Adipocyte (in vitro differentiated cells): ENCODE results near the gene RELL2.
"Not testable (repeated sequence)": the region's sequence is repeated elsewhere in the genome, so short reads cannot be mapped to it uniquely, and the experiment has no call there.

ENCODE experiments used
- DNase-seq: peaks from one replicate; pipeline ENCODE4 v3.0.0-alpha.2; 2015; ENCODE audit warnings: low read depth
- H3K27me3 ChIP-seq: replicated peaks from 2 replicates; pipeline ENCODE4 v1.7.0; 2013; ENCODE audit warnings: mild to moderate bottlenecking, low read length, moderate library complexity; ENCODE audit not compliant: control insufficient read depth, insufficient read depth
- H3K36me3 ChIP-seq: 2 replicates; pipeline ENCODE4 v1.7.0; 2013; ENCODE audit warnings: low read length, mild to moderate bottlenecking, moderate library complexity; ENCODE audit not compliant: control insufficient read depth, insufficient read depth, severe bottlenecking
- H3K4me1 ChIP-seq: 2 replicates; pipeline ENCODE4 v1.7.0; 2013; ENCODE audit warnings: mild to moderate bottlenecking, low read length, moderate library complexity; ENCODE audit not compliant: control insufficient read depth, insufficient read depth
- H3K4me3 ChIP-seq: 2 replicates; pipeline ENCODE4 v1.7.0; 2013; ENCODE audit warnings: mild to moderate bottlenecking, low read length, moderate library complexity
- H3K9ac ChIP-seq: 2 replicates; pipeline ENCODE4 v1.7.0; 2013; ENCODE audit warnings: mild to moderate bottlenecking, low read length, moderate library complexity
- H3K9me3 ChIP-seq: 2 replicates; pipeline ENCODE4 v1.7.0; 2013; ENCODE audit warnings: mild to moderate bottlenecking, low read length, moderate library complexity; ENCODE audit not compliant: control insufficient read depth

The RELL2 gene

DNA sequence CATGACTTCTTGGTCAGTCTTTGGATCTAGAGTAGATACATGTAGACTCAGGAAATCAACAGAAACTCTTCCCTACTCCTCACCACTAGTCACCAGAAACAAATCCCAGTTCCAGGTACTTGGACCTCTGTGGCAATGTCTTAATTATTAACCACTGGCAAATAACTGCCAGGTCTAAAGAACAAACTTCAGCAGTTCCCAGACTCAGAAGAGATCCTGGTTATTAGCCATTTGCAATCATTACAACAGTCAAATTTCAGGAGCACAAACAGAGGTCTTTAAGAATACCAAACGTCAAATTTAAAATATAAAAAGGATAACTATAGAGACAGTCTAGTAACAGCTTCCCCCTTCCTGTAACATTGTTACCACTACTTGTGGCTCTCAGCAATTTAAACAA is 28.2 kb upstream of the RELL2 start:
- no peaks in the 10 kb centered on the region for H3K9me3 ChIP-seq
- H3K27me3 ChIP-seq = no peaks in the 10 kb centered on the region
- no peak overlapping the region for H3K4me3 ChIP-seq
- no peak overlapping the region for H3K9ac ChIP-seq
- no peak for DNase-seq
- H3K36me3 ChIP-seq = no peaks in the 10 kb centered on the region
- peaks cover 24% of the 10 kb centered on the region for H3K4me1 ChIP-seq

DNA sequence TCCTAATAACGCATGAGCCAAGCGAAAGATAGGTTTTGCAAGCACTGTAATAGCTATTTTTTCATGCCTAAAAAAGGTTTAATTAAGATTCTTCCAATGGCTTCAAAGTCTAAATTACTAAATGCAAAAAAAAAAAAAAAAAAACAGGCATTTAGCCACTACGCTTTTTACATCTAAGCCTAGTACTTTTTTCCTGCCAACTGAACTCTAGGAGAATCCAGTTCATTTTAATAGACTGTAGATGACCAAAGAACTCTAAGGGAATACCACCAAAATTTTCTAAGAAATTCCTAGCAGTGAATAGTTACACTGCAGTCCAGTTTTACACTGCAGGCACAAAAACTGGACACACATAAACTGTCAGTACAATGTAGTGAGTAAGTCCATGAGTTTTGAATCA is 27.8 kb upstream of the RELL2 start:
- H3K27me3 ChIP-seq = no peaks in the 10 kb centered on the region
- no peak overlapping the region for H3K4me3 ChIP-seq
- H3K9ac ChIP-seq = no peak overlapping the region
- H3K9me3 ChIP-seq = no peaks in the 10 kb centered on the region
- no peak for DNase-seq
- peaks cover 19% of the 10 kb centered on the region for H3K4me1 ChIP-seq
- H3K36me3 ChIP-seq = no peaks in the 10 kb centered on the region

DNA sequence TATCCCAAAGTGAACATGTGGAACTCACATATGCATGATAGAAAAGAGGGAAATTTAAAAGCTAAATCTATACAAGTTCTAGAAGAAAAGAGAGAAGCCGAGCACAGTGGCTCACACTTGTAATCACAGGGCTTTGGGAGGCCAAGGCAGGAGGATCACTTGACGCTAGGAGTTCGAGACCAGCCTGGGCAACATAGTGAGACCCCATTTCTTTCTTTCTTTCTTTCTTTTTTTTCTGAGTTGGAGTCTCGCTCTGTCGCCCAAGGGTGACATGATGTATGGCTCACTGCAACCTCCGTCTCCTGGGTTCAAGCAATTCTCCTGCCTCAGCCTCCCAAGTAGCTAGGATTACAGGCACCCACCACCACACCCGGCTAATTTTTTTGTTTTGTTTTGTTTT is 26.9 kb upstream of the RELL2 start:
- H3K9me3 ChIP-seq, H3K27me3 ChIP-seq, H3K9ac ChIP-seq, H3K4me3 ChIP-seq, H3K36me3 ChIP-seq, DNase-seq: not testable (repeated sequence)
- H3K4me1 ChIP-seq = peaks cover 10% of the 10 kb centered on the region

- Histone ChIP-seq H3K9ac (no peak overlapping the region), H3K9me3 (no peaks in the 10 kb centered on the region), H3K4me1 (peaks cover 1% of the 10 kb centered on the region), H3K4me3 (no peak overlapping the region), H3K27me3 (no peaks in the 10 kb centered on the region), H3K36me3 (no peaks in the 10 kb centered on the region)
- no peak for DNase-seq
Observed at GRCh38 chr5:141611289-141611688, 25.5 kb upstream of the RELL2 start.

DNA sequence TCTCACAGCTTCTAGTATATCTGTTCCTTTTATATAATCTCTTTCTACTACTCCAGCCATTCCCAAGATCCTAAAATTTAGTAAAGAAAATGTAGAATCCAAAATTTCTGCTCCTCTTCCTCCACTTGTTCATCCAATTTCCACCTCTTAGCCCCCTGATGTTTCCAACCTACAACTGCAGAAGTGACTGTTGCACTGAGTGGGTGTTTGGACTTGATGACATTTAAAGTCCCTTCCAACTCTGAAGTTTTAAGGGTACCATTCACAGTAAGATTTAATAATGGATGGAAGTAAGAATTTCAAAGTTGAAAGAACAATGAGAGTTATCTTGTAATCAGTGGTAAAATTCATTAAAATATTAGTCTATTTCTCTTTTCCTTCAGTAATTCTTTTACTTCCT is 23.5 kb upstream of the RELL2 start:
- Histone ChIP-seq H3K27me3 (no peaks in the 10 kb centered on the region), H3K4me3 (no peak overlapping the region), H3K9me3 (no peaks in the 10 kb centered on the region), H3K36me3 (no peaks in the 10 kb centered on the region), H3K9ac (no peak overlapping the region), H3K4me1 (peaks cover 20% of the 10 kb centered on the region)
- DNase-seq = no peak

- Histone ChIP-seq H3K36me3 (peaks cover 14% of the 10 kb centered on the region), H3K9ac (no peak overlapping the region), H3K4me1 (peaks cover 24% of the 10 kb centered on the region), H3K27me3 (no peaks in the 10 kb centered on the region), H3K9me3 (no peaks in the 10 kb centered on the region), H3K4me3 (peak overlapping the region; percentile 86)
- DNase-seq = no peak
Observed at GRCh38 chr5:141615991-141616720, 20.6 kb upstream of the RELL2 start.

DNA sequence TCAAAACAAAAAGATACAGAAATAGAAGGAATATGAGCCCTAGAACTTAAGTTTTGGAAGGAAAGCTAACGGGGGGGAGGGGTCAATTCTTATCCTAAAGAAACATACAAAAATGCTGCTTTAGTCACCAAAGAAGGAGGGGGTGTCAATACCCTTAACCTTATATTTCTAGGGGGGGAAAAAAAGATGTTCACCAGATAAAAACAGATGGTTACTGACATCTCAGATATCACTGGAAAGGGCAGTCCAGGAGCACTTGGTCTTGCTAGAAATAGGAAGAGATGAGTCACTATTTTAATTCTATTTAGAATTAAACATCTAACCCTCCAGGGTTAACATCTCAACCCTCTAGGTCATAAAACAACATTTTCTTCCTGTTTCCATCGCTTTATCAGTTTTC is 19.7 kb upstream of the RELL2 start:
- Histone ChIP-seq H3K27me3 (no peaks in the 10 kb centered on the region), H3K9me3 (no peaks in the 10 kb centered on the region), H3K9ac (peak overlapping the region; percentile 88), H3K4me1 (peaks cover 24% of the 10 kb centered on the region), H3K36me3 (peaks cover 24% of the 10 kb centered on the region), H3K4me3 (peak overlapping the region; percentile 86)
- DNase-seq = no peak

- Histone ChIP-seq H3K9me3 (no peaks in the 10 kb centered on the region), H3K4me3 (peak overlapping the region; percentile 86), H3K36me3 (peaks cover 29% of the 10 kb centered on the region), H3K9ac (peak overlapping the region; percentile 88), H3K4me1 (peaks cover 24% of the 10 kb centered on the region), H3K27me3 (no peaks in the 10 kb centered on the region)
- DNase-seq = no peak
Observed at GRCh38 chr5:141617682-141618029, 19.1 kb upstream of the RELL2 start.

DNA sequence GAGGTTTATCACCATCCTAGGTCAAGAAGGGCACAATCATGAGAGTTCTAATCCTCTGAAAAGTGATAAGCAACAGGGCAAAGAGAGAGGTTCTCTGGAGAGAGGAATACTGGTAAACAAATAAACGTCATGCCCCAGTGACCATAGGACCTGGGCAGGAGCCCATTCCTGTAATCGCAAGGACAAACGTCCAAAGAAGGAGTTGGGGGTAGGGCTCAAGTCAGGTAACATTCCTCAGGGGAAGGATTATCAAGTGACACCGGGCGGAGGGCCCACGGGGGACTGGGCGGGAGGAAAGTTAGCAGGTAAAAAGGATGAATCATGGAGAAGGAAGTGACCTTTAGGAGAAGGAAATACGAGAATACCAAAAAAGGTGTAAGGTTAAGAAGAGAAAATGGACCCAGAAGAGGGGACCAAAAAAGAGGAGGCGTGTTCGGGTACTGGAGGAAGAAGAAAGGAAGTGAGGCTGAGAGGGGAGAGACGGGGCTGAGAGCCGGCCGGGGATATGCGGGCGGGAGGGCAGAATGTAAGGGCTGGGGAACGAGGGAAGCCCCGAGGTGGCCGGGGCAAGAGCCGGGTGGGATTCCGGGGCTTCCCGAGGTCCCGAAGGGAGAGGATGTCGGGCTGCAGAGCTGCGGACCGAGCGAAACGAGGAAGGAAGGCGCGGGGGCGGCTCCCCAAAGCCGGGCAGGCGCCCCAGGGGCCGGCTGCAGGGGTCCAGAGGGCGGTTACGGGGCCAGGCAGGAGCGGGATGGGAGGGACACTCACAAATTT is 18.6 kb upstream of the RELL2 start:
- peak; percentile 58 for DNase-seq
- peak overlapping the region; percentile 86 for H3K4me3 ChIP-seq
- peak overlapping the region; percentile 88 for H3K9ac ChIP-seq
- no peaks in the 10 kb centered on the region for H3K9me3 ChIP-seq
- H3K4me1 ChIP-seq = peaks cover 24% of the 10 kb centered on the region
- H3K36me3 ChIP-seq = peaks cover 34% of the 10 kb centered on the region
- no peaks in the 10 kb centered on the region for H3K27me3 ChIP-seq

- peaks cover 42% of the 10 kb centered on the region for H3K36me3 ChIP-seq
- DNase-seq = peak; percentile 93
Observed at GRCh38 chr5:141618804-141619554, 17.8 kb upstream of the RELL2 start, which contains the start of gene DIAPH1. TSS of gene DIAPH1 (minus strand) at chr5:141619000. CDS start at chr5:141618914, 86 bp downstream.

DNA sequence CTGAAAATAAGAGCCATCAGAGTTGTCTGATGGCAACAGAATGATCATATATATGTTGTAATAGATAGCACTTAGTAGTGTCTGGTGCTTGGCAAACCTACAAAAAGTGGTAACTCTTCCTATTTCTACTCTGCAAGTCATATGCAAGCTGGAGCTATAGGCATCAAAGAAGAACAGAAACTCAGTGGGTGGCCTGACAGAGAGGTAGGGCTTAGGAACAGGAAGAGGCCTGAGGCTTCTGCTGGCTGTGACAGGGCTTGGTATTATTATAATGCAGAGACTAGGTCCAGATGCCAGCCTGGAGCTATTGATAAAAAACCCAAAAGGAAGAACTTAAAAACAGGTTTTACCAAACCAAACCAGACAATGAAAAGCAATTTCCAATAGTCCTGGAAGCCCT is 13.6 kb upstream of the RELL2 start:
- H3K4me1 ChIP-seq = peaks cover 11% of the 10 kb centered on the region
- no peak overlapping the region for H3K4me3 ChIP-seq
- peaks cover 78% of the 10 kb centered on the region for H3K36me3 ChIP-seq

More at GRCh38 chr5:141618804-141619554, 17.8 kb upstream of the RELL2 start, which contains the start of gene DIAPH1:
- Histone ChIP-seq H3K9me3 (no peaks in the 10 kb centered on the region), H3K4me1 (peaks cover 29% of the 10 kb centered on the region), H3K4me3 (peak within 1 kb of the TSS; percentile 86), H3K27me3 (no peaks in the 10 kb centered on the region), H3K9ac (peak within 1 kb of the TSS; percentile 88)

More for the DNA sequence above, 13.6 kb upstream of the RELL2 start:
- H3K9me3 ChIP-seq = no peaks in the 10 kb centered on the region
- DNase-seq = no peak
- no peaks in the 10 kb centered on the region for H3K27me3 ChIP-seq
- no peak overlapping the region for H3K9ac ChIP-seq
